ENCODE measurements around the gene EBP. TPM values are rescaled to one million over a fixed set of nuclear protein-coding genes. Genes with fewer than 3 reads are reported as not detected.

The EBP gene
- total and polyA plus RNA-seq, 2 donors (not counting 1 experiment from before 2014, with no cell fraction given) = 61.0 to 93.5 TPM

- Histone ChIP-seq H2AFZ (ENCODE audit: low read length) (peak overlapping the region; percentile 46), H3K27me3 (ENCODE audit: control insufficient read depth, insufficient read depth, low read length) (no peaks in the 10 kb centered on the region), H4K20me1 (ENCODE audit: control insufficient read depth, extremely low read depth, insufficient read depth, low read length) (no peaks in the 10 kb centered on the region), H3K36me3 (ENCODE audit: control insufficient read depth, insufficient read depth, low read length) (no peaks in the 10 kb centered on the region), H3K79me2 (ENCODE audit: control insufficient read depth, insufficient read depth, low read length) (no peaks in the 10 kb centered on the region), H3K9me3 (ENCODE audit: control insufficient read depth, insufficient read depth, low read depth, low read length) (no peaks in the 10 kb centered on the region), H3K27ac (ENCODE audit: insufficient read depth, low read length) (peak overlapping the region; percentile 73), H3K9ac (ENCODE audit: insufficient read depth, low read length) (no peak overlapping the region), H3K4me2 (ENCODE audit: extremely low read depth, insufficient read depth, low read length) (peak overlapping the region; percentile 51), H3K4me1 (ENCODE audit: control insufficient read depth, extremely low read depth, insufficient read depth, low read length) (peaks cover 3% of the 10 kb centered on the region), H3K4me3 (replicated peaks in 1 of 4; ENCODE audit: control extremely low read depth in 1 of 4, insufficient read depth in 1 of 4, low read depth in 3 of 4, low read length in 4 of 4) (no peak overlapping the region)
- no peak for TF ChIP-seq CTCF (conservative IDR thresholded peaks at IDR 0.05 in 1 of 2, IDR thresholded peaks at IDR 0.05 in 1 of 2; ENCODE audit: low read depth in 1 of 2, low read length in 2 of 2)
- TF ChIP-seq EZH2 (IDR thresholded peaks at IDR 0.05; ENCODE audit: low read length, missing control alignments) = no peak
- DNase-seq (ENCODE audit: low read depth in 2 of 2) = peak; percentile 79 to 85
These were observed 9.9 kb downstream of the EBP start for GRCh38 chrX:48531358-48531959.

GRCh38 chrX:48532161-48532560 is 10.6 kb downstream of the EBP start:
- H3K27ac ChIP-seq (ENCODE audit: insufficient read depth, low read length) = peak overlapping the region; percentile 73
- H4K20me1 ChIP-seq (ENCODE audit: control insufficient read depth, extremely low read depth, insufficient read depth, low read length) = no peaks in the 10 kb centered on the region
- no peaks in the 10 kb centered on the region for H3K79me2 ChIP-seq (ENCODE audit: control insufficient read depth, insufficient read depth, low read length)
- no peak for TF ChIP-seq EZH2 (IDR thresholded peaks at IDR 0.05; ENCODE audit: low read length, missing control alignments)
- no peak for TF ChIP-seq CTCF (conservative IDR thresholded peaks at IDR 0.05 in 1 of 2, IDR thresholded peaks at IDR 0.05 in 1 of 2; ENCODE audit: low read depth in 1 of 2, low read length in 2 of 2)
- H3K9me3 ChIP-seq (ENCODE audit: control insufficient read depth, insufficient read depth, low read depth, low read length) = no peaks in the 10 kb centered on the region
- H3K4me1 ChIP-seq (ENCODE audit: control insufficient read depth, extremely low read depth, insufficient read depth, low read length) = peaks cover 3% of the 10 kb centered on the region
- DNase-seq (ENCODE audit: low read depth in 2 of 2) = no peak
- no peak overlapping the region for H3K9ac ChIP-seq (ENCODE audit: insufficient read depth, low read length)
- H3K4me3 ChIP-seq (replicated peaks in 1 of 4; ENCODE audit: control extremely low read depth in 1 of 4, insufficient read depth in 1 of 4, low read depth in 3 of 4, low read length in 4 of 4) = no peak overlapping the region
- no peaks in the 10 kb centered on the region for H3K27me3 ChIP-seq (ENCODE audit: control insufficient read depth, insufficient read depth, low read length)
- no peaks in the 10 kb centered on the region for H3K36me3 ChIP-seq (ENCODE audit: control insufficient read depth, insufficient read depth, low read length)
- no peak overlapping the region for H2AFZ ChIP-seq (ENCODE audit: low read length)
- H3K4me2 ChIP-seq (ENCODE audit: extremely low read depth, insufficient read depth, low read length) = no peak overlapping the region

GRCh38 chrX:48533165-48533564 is 11.6 kb downstream of the EBP start:
- no peaks in the 10 kb centered on the region for H3K9me3 ChIP-seq (ENCODE audit: control insufficient read depth, insufficient read depth, low read depth, low read length)
- TF ChIP-seq CTCF (conservative IDR thresholded peaks at IDR 0.05 in 1 of 2, IDR thresholded peaks at IDR 0.05 in 1 of 2; ENCODE audit: low read depth in 1 of 2, low read length in 2 of 2) (no peak), EZH2 (IDR thresholded peaks at IDR 0.05; ENCODE audit: low read length, missing control alignments) (no peak)
- no peak overlapping the region for H3K4me2 ChIP-seq (ENCODE audit: extremely low read depth, insufficient read depth, low read length)
- H3K27ac ChIP-seq (ENCODE audit: insufficient read depth, low read length) = no peak overlapping the region
- H3K4me3 ChIP-seq (replicated peaks in 1 of 4; ENCODE audit: control extremely low read depth in 1 of 4, insufficient read depth in 1 of 4, low read depth in 3 of 4, low read length in 4 of 4) = no peak overlapping the region
- H3K27me3 ChIP-seq (ENCODE audit: control insufficient read depth, insufficient read depth, low read length) = no peaks in the 10 kb centered on the region
- H4K20me1 ChIP-seq (ENCODE audit: control insufficient read depth, extremely low read depth, insufficient read depth, low read length) = no peaks in the 10 kb centered on the region
- H3K4me1 ChIP-seq (ENCODE audit: control insufficient read depth, extremely low read depth, insufficient read depth, low read length) = peaks cover 3% of the 10 kb centered on the region
- no peak overlapping the region for H2AFZ ChIP-seq (ENCODE audit: low read length)
- no peak for DNase-seq (ENCODE audit: low read depth in 2 of 2)
- H3K79me2 ChIP-seq (ENCODE audit: control insufficient read depth, insufficient read depth, low read length) = no peaks in the 10 kb centered on the region
- no peaks in the 10 kb centered on the region for H3K36me3 ChIP-seq (ENCODE audit: control insufficient read depth, insufficient read depth, low read length)
- no peak overlapping the region for H3K9ac ChIP-seq (ENCODE audit: insufficient read depth, low read length)

Data from fibroblast of lung (primary cell).